GM12891 (cell line): ENCODE results near the gene SLC43A3.

Source experiments
- PAX5 ChIP-seq: IDR thresholded peaks from 2 replicates; pipeline ENCODE4 v1.6.1; 2011; ENCODE audit warnings: low read length, moderate library complexity, mild to moderate bottlenecking; ENCODE audit not compliant: insufficient read depth, severe bottlenecking
- POLR2A ChIP-seq: IDR thresholded peaks from 2 replicates; pipeline ENCODE4 v1.6.1; 2011; ENCODE audit warnings: low read depth, low read length, control low read depth
- POLR2AphosphoS5 ChIP-seq: IDR thresholded peaks from 2 replicates; pipeline ENCODE4 v1.6.1; 2011; ENCODE audit warnings: low read depth, low read length, control low read depth

DNA sequence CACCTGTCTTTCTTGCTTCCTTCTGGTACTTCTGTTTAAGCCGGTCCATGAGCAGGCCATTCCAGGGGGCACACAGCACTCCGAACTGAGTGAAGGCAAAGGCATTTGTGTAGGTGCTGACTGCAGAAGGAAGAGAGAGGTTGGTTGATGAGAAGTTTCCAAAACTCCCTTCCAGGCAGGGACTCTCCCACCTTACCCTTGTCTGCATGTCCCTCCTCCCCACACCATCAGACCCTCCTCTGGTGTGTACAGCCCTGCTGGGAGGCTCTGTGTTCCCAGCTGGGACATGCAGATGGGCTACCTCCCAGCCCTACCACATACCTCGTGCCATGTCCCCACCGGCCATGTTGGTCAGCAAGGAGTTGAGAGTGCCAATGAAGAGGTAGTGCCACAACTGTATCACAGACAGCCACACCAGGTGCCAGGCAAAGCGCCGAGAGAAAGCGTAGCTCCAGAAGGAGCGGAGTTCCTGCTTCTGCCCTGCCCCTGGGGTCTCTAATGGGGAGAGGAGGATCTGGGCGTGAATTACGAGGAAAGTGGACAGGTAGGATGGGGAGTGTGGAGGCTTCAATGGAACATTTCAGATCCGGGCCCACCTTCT is 12.2 kb downstream of the SLC43A3 start:
- TF ChIP-seq PAX5 (no peak), POLR2A (no peak), POLR2AphosphoS5 (0 out of 2 replicates have a peak, but pooled peaks have one; percentile 16)
